ENCODE measurements around the gene CNTN1. TPM values are rescaled to one million over a fixed set of nuclear protein-coding genes. Genes with fewer than 3 reads are reported as not detected.

The CNTN1 gene
- 0.79 TPM in 1 of 2 replicates, not detected in the other for total RNA-seq

GRCh38 chr12:40691913-40692764 is at the start of gene CNTN1:
Gene CNTN1, plus strand, starts transcription at chr12:40692439.
- no peak for DNase-seq (ENCODE audit: low read depth, low spot score)

GRCh38 chr12:40643506-40643905 is 48.7 kb upstream of the CNTN1 start:
- no peak for DNase-seq (ENCODE audit: low read depth, low spot score)

- no peak for DNase-seq (ENCODE audit: low read depth, low spot score)
Observed at GRCh38 chr12:40643976-40644375, 48.3 kb upstream of the CNTN1 start.

- no peak for DNase-seq (ENCODE audit: low read depth, low spot score)
Observed at GRCh38 chr12:40644708-40645107, 47.5 kb upstream of the CNTN1 start.

GRCh38 chr12:40645361-40645760 is 46.9 kb upstream of the CNTN1 start:
- no peak for DNase-seq (ENCODE audit: low read depth, low spot score)

- no peak for DNase-seq (ENCODE audit: low read depth, low spot score)
Observed at GRCh38 chr12:40646456-40646855, 45.8 kb upstream of the CNTN1 start.

- DNase-seq (ENCODE audit: low read depth, low spot score) = no peak
Observed at GRCh38 chr12:40646911-40647310, 45.3 kb upstream of the CNTN1 start.

GRCh38 chr12:40647651-40648050 is 44.6 kb upstream of the CNTN1 start:
- DNase-seq (ENCODE audit: low read depth, low spot score) = no peak

GRCh38 chr12:40648519-40648918 is 43.7 kb upstream of the CNTN1 start:
- no peak for DNase-seq (ENCODE audit: low read depth, low spot score)

GRCh38 chr12:40650038-40650704 is 42.1 kb upstream of the CNTN1 start:
- DNase-seq (ENCODE audit: low read depth, low spot score) = no peak

GRCh38 chr12:40655451-40655850 is 36.8 kb upstream of the CNTN1 start:
- DNase-seq (ENCODE audit: low read depth, low spot score) = no peak

GRCh38 chr12:40662366-40662765 is 29.9 kb upstream of the CNTN1 start:
- no peak for DNase-seq (ENCODE audit: low read depth, low spot score)

- no peak for DNase-seq (ENCODE audit: low read depth, low spot score)
Observed at GRCh38 chr12:40663781-40664180, 28.5 kb upstream of the CNTN1 start.

GRCh38 chr12:40668099-40668529 is 24.1 kb upstream of the CNTN1 start:
- DNase-seq (ENCODE audit: low read depth, low spot score) = no peak

GRCh38 chr12:40672741-40673271 is 19.4 kb upstream of the CNTN1 start:
- DNase-seq (ENCODE audit: low read depth, low spot score) = no peak

- DNase-seq (ENCODE audit: low read depth, low spot score) = no peak
Observed at GRCh38 chr12:40681148-40681547, 11.1 kb upstream of the CNTN1 start.

- no peak for DNase-seq (ENCODE audit: low read depth, low spot score)
Observed at GRCh38 chr12:40684986-40685385, 7.3 kb upstream of the CNTN1 start.

GRCh38 chr12:40688085-40688725 is 4.0 kb upstream of the CNTN1 start:
- DNase-seq (ENCODE audit: low read depth, low spot score) = no peak

GRCh38 chr12:40689576-40689975 is 2.7 kb upstream of the CNTN1 start:
- no peak for DNase-seq (ENCODE audit: low read depth, low spot score)

- DNase-seq (ENCODE audit: low read depth, low spot score) = no peak
Observed at GRCh38 chr12:40692765-40693206, 547 bp downstream of the CNTN1 start.

GRCh38 chr12:40693207-40693821 is 1.1 kb downstream of the CNTN1 start:
- no peak for DNase-seq (ENCODE audit: low read depth, low spot score)

Measured in pulmonary artery endothelial cell (primary cell).